HG03439 (cell line): ENCODE measurements around the gene TEX35.

Source experiments
- ATAC-seq: cut with Tn5 transposase; IDR thresholded peaks from one replicate; pipeline ENCODE4 v1.9.1; 2021; ENCODE audit warnings: mild to moderate bottlenecking, moderate library complexity; ENCODE audit not compliant: unreplicated experiment

The TEX35 gene

DNA sequence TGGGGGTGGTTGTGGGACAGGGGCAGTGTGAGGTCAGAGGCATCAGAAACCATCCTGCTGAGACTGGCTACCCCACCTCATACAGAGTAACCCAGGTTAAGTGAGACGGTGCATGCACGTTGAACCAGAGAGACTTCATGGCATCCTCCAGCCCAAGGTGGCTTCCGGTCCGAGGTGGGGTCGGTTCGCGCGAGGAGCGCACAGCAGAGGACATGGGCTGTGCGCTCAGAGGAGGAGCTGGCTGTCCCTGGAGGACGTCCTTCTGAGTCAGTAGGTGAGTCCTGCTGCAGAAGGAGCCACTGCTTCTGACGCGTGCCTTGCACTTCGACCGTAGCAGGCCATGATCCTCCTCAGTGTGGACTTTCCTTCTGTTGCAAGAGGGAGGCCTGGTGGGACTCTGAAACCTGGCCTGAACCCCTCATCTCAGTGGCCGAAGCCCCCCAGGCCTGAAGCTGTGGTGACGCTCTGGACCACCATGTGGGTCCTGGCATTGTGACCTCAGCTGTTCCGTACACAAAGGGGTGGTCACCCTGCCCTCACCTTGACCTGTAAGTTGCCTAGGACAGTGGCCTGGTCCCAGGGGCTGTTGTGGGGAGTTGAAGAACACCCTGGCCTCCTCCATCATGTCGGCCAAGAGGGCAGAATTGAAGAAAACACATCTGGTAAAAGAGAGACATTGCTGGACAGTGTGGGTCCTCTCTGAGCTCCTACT, at the start of gene TEX35:
Gene TEX35 (plus strand): TSS at position 544 of the 712 bp plus-strand sequence. CDS start 80 bp downstream, at position 624.
- ATAC-seq = no peak

DNA sequence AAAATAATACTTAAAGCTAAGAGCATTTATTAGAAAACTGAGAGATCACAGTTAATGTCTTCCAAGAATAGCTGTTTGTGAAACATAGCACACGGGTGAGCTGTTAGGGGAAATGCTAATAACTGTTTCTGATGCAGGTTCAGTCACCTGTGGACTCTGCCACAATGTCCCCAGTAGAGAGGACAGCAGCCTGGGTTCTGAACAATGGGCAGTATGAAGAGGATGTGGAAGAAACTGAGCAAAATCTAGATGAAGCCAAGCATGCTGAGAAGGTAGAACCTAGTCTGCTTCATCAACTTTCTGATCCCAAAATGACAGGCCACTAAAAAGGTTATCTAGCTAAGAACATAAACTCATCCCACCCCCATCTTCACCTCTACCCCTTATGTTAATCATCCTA, 48.8 kb upstream of the TEX35 start:
- no peak for ATAC-seq

DNA sequence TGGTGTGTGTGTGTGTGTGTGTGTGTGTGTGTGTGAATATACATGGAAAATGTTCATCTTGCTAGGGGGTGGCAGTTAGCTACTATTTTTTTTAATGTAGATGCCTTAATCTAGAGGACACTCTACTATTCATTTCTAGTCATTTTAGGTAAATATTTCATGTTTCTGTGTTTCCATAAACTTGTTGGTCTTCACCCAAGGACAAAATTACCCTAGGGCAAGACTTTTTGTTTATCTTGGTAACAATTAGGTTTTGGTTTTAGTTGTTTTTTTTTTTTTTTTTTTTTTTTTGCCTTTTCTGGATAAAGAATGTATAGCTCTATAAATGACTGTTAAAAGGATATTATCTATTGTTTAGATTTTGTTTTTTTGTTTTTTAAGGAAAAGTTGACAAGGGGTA, 48.3 kb upstream of the TEX35 start:
- ATAC-seq = no peak

- no peak for ATAC-seq
Measured at GRCh38 chr1:178465011-178465410, 47.9 kb upstream of the TEX35 start.

DNA sequence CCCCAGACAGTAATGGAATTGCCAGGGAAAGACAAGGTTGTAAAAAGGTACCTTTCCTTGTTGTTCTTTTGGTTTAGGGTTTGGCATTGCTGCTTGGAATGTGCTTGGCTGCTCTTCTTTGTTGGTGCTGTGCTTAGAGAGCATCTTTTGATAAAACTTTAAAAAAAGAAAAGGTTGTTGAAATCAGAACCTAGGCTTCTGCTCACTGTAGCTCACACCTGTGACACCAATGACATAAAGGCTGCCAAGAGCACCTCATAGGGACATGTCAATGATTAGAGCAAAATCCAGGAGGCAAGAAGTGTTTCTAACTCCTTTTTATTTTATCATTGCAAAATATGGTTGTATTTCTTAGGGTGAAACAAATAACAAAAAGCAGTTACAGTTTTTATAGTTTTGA, 45.1 kb upstream of the TEX35 start:
- no peak for ATAC-seq

- ATAC-seq = no peak
Measured at GRCh38 chr1:178470411-178470960, 42.4 kb upstream of the TEX35 start.

GRCh38 chr1:178472531-178472930, 40.4 kb upstream of the TEX35 start:
- no peak for ATAC-seq

DNA sequence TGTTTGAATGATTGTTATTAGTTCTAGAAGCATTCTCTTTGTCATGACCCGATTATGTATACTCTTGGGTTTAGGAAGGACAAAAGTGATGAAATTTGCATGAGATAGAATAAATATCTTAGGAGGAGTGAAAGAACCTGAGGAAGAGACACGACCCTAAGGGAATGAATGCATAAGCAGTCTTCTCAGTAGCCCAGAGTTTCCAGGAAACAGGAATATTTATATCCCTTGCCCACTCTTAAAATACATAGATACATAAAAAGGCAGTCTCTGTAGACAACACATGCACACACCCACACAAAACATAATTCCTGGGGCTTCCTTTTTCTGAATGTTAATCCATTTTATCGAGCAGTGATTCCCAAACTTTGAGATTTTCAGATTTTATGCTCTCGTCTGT, 35.5 kb upstream of the TEX35 start:
- no peak for ATAC-seq

- ATAC-seq = no peak
Measured at GRCh38 chr1:178477841-178478240, 35.1 kb upstream of the TEX35 start.

GRCh38 chr1:178483251-178483957, 29.5 kb upstream of the TEX35 start:
- ATAC-seq = no peak

DNA sequence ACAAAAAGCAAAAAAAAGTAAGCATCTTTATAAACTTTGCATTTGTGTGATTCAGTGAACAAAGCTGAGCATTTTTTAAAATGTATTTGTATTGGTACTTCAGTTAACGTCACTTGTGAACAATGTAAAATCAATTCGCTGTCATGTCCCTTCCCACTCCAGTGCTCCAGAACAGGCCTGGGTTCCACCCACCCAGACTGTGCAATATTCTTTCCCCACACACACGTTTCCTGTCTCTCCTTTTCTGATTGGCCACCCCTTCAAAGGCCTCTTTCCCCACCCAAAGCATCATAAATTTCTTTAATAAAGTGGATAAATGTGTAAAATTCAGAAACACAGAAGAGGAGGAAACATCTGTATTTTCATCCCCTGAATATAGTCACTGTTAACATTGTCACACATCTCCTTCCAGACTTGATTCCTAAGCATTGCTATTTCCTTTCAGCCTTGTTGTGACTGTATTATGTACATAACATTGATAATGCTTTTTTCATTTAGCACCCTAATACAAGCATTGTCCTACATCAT, 28.1 kb upstream of the TEX35 start:
- no peak for ATAC-seq

DNA sequence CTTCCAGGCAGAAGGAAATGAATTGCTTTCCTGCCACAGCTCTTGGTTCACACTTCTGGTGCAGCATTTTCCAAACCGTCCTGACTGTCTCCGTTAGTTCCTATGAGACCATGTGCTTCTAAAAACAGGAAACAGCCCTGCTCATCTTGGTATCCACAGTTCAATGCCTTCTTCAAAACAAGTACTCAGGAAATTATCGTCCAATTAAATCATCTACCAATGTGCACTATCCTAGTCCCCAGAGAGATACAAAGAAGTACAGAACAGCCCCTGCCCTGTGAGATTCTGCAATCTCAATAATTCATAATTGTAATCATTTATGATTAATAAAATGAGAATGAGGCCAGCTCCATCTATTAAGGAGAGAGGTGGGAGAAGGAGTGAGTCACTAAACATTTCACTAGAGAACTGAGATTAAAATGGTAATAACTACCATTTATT, 27.3 kb upstream of the TEX35 start:
- no peak for ATAC-seq

GRCh38 chr1:178486100-178487069, 26.5 kb upstream of the TEX35 start:
- ATAC-seq = no peak

- no peak for ATAC-seq
Measured at GRCh38 chr1:178487070-178487615, 25.8 kb upstream of the TEX35 start.

DNA sequence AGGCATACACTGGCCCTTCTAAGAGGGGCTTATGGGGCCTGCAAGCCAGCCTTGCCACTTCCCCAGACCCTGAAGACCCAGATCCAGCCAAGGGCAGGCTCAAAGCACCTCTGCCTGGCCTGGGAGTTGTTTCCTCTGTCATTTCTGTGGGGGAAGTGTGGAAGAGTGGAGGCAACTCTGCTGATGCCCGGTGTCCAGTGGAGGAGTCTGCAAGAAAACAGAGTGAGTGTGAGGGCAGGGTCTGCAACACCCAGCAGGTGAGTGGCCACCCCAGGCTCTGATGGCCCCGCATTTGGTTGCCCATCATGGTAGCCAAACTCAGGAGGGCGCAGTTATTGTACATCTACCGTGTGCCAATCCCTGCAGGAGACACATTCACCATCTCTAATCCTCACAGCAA, 24.5 kb upstream of the TEX35 start:
- ATAC-seq = no peak

GRCh38 chr1:178489399-178489798, 23.5 kb upstream of the TEX35 start:
- ATAC-seq = no peak

DNA sequence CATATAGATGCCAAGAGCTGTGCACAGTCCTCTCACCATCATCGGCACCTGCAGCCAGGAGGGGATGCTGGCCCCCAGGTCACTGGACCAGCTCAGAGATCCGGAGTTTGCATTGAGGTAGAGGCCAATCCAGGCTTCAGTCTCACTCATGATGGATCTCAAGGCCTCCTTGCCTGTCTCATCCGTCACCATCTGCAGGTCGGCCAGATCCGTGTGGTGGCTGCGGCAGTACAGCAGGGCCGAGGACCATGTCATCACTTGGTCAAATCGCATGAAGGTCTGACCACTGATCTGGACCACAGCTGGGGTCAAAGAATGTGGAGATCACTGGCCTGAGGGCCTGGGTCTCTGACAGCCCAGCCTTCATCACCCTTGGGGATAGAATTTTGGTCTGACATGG, 22.8 kb upstream of the TEX35 start:
- no peak for ATAC-seq

DNA sequence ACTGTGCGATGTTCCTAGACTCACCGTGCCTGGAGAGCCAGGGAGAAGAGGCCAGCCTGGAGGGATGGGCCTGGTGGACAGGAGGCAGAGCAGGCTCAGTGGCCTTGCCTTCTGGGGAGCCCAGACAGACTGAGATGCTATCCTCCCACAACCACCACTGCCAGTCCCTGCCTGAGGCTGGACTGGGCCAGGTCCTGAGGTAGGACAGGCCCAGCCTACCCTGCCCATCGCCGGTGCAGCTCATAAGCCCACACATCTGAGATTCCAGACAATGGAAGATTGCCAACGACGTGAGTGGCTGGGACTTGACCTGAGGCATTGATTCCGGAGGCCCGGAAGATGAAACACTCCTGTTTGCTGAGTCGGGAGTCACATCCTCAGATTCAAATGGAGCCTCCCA, 21.9 kb upstream of the TEX35 start:
- no peak for ATAC-seq

- ATAC-seq = no peak
Measured at GRCh38 chr1:178491721-178492120, 21.2 kb upstream of the TEX35 start.

DNA sequence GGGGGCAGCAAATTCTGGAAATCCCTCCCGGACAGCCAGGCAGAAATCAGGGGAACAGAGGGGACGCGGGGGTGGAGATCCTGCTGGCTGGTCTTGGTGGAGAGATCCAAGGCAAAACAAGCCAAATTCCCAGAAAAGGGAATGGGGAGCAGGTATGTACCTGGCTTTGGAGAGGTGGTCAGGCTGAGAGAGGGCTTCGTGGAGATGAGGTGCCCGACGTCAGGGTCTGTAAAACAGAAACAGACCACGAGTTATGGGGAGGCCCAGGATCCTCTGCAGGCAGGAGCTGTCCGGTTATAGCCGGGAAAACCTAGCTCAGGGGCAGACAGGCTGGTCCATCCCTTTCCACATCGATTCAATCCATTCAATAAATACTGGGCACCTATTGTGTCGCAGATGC, 20.6 kb upstream of the TEX35 start:
- no peak for ATAC-seq
